OCI-LY1 (cell line): ENCODE measurements around the gene COA1.

Experiments
- CTCF ChIP-seq: fragments of 200-600 bp; sonication (generic), shearing (Covaris generic); IDR thresholded peaks from 2 replicates; pipeline ENCODE4 v1.5.1; 2017; ENCODE audit warnings: mild to moderate bottlenecking, antibody characterized with exemption, low read length, moderate library complexity, mixed read lengths
- EZH2 ChIP-seq: fragments of 200-600 bp; sonication (generic), shearing (Covaris generic); IDR thresholded peaks from 2 replicates; pipeline ENCODE4 v1.8.0; 2017; ENCODE audit warnings: borderline replicate concordance, mixed run types, mild to moderate bottlenecking, antibody characterized with exemption, low read length, moderate library complexity, mixed read lengths

- TF ChIP-seq EZH2 (no peak), CTCF (no peak)
These were observed 34.9 kb upstream of the COA1 start for GRCh38 chr7:43764039-43764761.
